Liver (tissue), 9 donors: ENCODE measurements around the gene PLD3. TPM values are rescaled to one million over a fixed set of nuclear protein-coding genes. Genes with fewer than 3 reads are reported as not detected.

Experiments used
- DNase-seq: peaks from one replicate; pipeline ENCODE4 v3.0.0-alpha.2; 2017; ENCODE audit warnings: low spot score
- H3K27ac ChIP-seq, 2 donors: one replicate each; pipeline ENCODE4 v1.7.0; 2013; ENCODE audit warnings: inconsistent platforms in 2 of 2, low read length in 2 of 2, control low read depth in 1 of 2, low read depth in 1 of 2, mild to moderate bottlenecking in 1 of 2
- H3K27me3 ChIP-seq, 4 donors: one replicate each; pipeline versions ENCODE4 v1.6.1 to v1.7.0; 2013; ENCODE audit warnings: low read length in 3 of 4, inconsistent platforms in 1 of 4, mild to moderate bottlenecking in 1 of 4, moderate library complexity in 1 of 4; ENCODE audit not compliant: control insufficient read depth in 4 of 4, insufficient read depth in 4 of 4
- H3K36me3 ChIP-seq, 4 donors: one replicate each; pipeline versions ENCODE4 v1.6.1 to v1.7.0; 2013; ENCODE audit warnings: low read length in 3 of 4, mild to moderate bottlenecking in 3 of 4, low read depth in 1 of 4, moderate library complexity in 1 of 4; ENCODE audit not compliant: control insufficient read depth in 4 of 4, insufficient read depth in 3 of 4
- H3K4me1 ChIP-seq, 4 donors: one replicate each; pipeline versions ENCODE4 v1.6.1 to v1.7.0; 2013; ENCODE audit warnings: low read length in 3 of 4, mild to moderate bottlenecking in 3 of 4, moderate library complexity in 1 of 4; ENCODE audit not compliant: control insufficient read depth in 4 of 4, insufficient read depth in 4 of 4
- H3K4me3 ChIP-seq, 3 donors: one replicate each; pipeline versions ENCODE4 v1.6.1 to v1.7.0; 2013; ENCODE audit warnings: low read length in 3 of 3, control low read depth in 1 of 3, low read depth in 1 of 3, mild to moderate bottlenecking in 1 of 3
- H3K9ac ChIP-seq, 2 donors: one replicate each; pipeline ENCODE4 v1.7.0; 2013; ENCODE audit warnings: low read length in 2 of 2, mild to moderate bottlenecking in 2 of 2, moderate library complexity in 2 of 2, control low read depth in 1 of 2, low read depth in 1 of 2
- H3K9me3 ChIP-seq, 4 donors: one replicate each; pipeline versions ENCODE4 v1.6.1 to v1.7.0; 2013; ENCODE audit warnings: low read length in 3 of 4; ENCODE audit not compliant: control insufficient read depth in 4 of 4
- ATF3 ChIP-seq: IDR thresholded peaks from 2 replicates; pipeline ENCODE4 v1.6.1; 2016; ENCODE audit warnings: antibody characterized with exemption
- EGR1 ChIP-seq, 2 donors: IDR thresholded peaks; 2 replicates each; pipeline ENCODE4 v1.6.1; 2016 to 2018; ENCODE audit warnings: antibody characterized with exemption in 2 of 2, low read depth in 2 of 2
- FOXA1 ChIP-seq: IDR thresholded peaks from 2 replicates; pipeline ENCODE4 v1.6.1; 2016; ENCODE audit warnings: antibody characterized with exemption
- GABPA ChIP-seq, 2 donors: IDR thresholded peaks in 1 of 2; conservative IDR thresholded peaks in 1 of 2; 2 replicates each; pipeline ENCODE4 v1.6.1; 2016; ENCODE audit warnings: antibody characterized with exemption in 2 of 2, mild to moderate bottlenecking in 1 of 2, moderate library complexity in 1 of 2
- HNF4A ChIP-seq, 2 donors: conservative IDR thresholded peaks; 2 replicates each; pipeline ENCODE4 v1.6.1; 2016; ENCODE audit warnings: antibody characterized with exemption in 2 of 2, mild to moderate bottlenecking in 2 of 2
- HNF4G ChIP-seq: IDR thresholded peaks from 2 replicates; pipeline ENCODE4 v1.6.1; 2016; ENCODE audit warnings: antibody characterized with exemption
- MAX ChIP-seq: IDR thresholded peaks from 2 replicates; pipeline ENCODE4 v1.6.1; 2016; ENCODE audit warnings: antibody characterized with exemption
- NR2F2 ChIP-seq: IDR thresholded peaks from 2 replicates; pipeline ENCODE4 v1.6.1; 2016; ENCODE audit warnings: antibody characterized with exemption
- RXRA ChIP-seq, 2 donors: IDR thresholded peaks; 2 replicates each; pipeline ENCODE4 v1.6.1; 2017 to 2018; ENCODE audit warnings: antibody characterized with exemption in 2 of 2, mild to moderate bottlenecking in 1 of 2
- SP1 ChIP-seq: IDR thresholded peaks from 2 replicates; pipeline ENCODE4 v1.6.1; 2018; ENCODE audit warnings: antibody characterized with exemption, mild to moderate bottlenecking
- TAF1 ChIP-seq: conservative IDR thresholded peaks from 2 replicates; pipeline ENCODE4 v1.6.1; 2016; ENCODE audit warnings: antibody characterized with exemption, mild to moderate bottlenecking
- YY1 ChIP-seq: IDR thresholded peaks from 2 replicates; pipeline ENCODE4 v1.6.1; 2016; ENCODE audit warnings: antibody characterized with exemption, mild to moderate bottlenecking
- ZBTB33 ChIP-seq: IDR thresholded peaks from 2 replicates; pipeline ENCODE4 v1.6.1; 2016; ENCODE audit warnings: antibody characterized with exemption
- WGBS: extraction: QIAGEN DNeasy Blood & Tissue Kit; methylation state at CpG from one replicate; pipeline ENCODE4 v1.1.7; 2013; 5-methylcytosine and 5-hydroxymethylcytosine counted together
- polyA plus RNA-seq, 2 donors: library from polyadenylated mRNA; stranded (reverse) in 1 of 2; unstranded in 1 of 2; fragments of 200-250 nt in 1 of 2; fragments of >200 nt in 1 of 2; fragmentation: Nextera tagmentation in 1 of 2; extraction: Ambion mirVana in 1 of 2; gene quantifications; one replicate each; pipeline versions ENCODE4 v1.2.1 to v1.2.3, GENCODE V29; 2013 to 2015
- total RNA-seq, 2 donors: library from RNA; depleted of rRNA; stranded (reverse); fragments of >200 nt; gene quantifications; one replicate each; pipeline ENCODE4 v1.2.3, GENCODE V29; 2014
- TF ChIP-seq, protein P1 (sequence below): fragments of 150-350 bp; IDR thresholded peaks from 2 replicates; pipeline ENCODE4 v1.5.1; 2017; ENCODE audit warnings: improper control_type of control experiment, low read depth, low read length; ENCODE audit not compliant: missing input control
- TF ChIP-seq, protein P2 (sequence below): IDR thresholded peaks from 2 replicates; pipeline ENCODE4 v1.6.1; 2016; ENCODE audit warnings: antibody characterized with exemption, mild to moderate bottlenecking
- donor health status: healthy.
- donor health status: healthy.
- donor health status: healthy.
- donor health status: healthy.
- donor health status: healthy.

PLD3 gene
- total and polyA plus RNA-seq, 4 donors: 56.0 to 125 (median 105) TPM

GRCh38 chr19:40412866-40413265 lies 64.4 kb downstream of the PLD3 start (continued):
- TF ChIP-seq SP1: no peak
- TF ChIP-seq NR2F2: no peak
- TF ChIP-seq, protein P1, sequence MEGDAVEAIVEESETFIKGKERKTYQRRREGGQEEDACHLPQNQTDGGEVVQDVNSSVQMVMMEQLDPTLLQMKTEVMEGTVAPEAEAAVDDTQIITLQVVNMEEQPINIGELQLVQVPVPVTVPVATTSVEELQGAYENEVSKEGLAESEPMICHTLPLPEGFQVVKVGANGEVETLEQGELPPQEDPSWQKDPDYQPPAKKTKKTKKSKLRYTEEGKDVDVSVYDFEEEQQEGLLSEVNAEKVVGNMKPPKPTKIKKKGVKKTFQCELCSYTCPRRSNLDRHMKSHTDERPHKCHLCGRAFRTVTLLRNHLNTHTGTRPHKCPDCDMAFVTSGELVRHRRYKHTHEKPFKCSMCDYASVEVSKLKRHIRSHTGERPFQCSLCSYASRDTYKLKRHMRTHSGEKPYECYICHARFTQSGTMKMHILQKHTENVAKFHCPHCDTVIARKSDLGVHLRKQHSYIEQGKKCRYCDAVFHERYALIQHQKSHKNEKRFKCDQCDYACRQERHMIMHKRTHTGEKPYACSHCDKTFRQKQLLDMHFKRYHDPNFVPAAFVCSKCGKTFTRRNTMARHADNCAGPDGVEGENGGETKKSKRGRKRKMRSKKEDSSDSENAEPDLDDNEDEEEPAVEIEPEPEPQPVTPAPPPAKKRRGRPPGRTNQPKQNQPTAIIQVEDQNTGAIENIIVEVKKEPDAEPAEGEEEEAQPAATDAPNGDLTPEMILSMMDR: no peak
- TF ChIP-seq YY1: no peak
- TF ChIP-seq HNF4G: no peak
- no peak for TF ChIP-seq ATF3
- no peak for TF ChIP-seq FOXA1
- TF ChIP-seq EGR1 (IDR thresholded peaks at IDR 0.05; ENCODE audit: low read depth in 2 of 2): no peak

DNA sequence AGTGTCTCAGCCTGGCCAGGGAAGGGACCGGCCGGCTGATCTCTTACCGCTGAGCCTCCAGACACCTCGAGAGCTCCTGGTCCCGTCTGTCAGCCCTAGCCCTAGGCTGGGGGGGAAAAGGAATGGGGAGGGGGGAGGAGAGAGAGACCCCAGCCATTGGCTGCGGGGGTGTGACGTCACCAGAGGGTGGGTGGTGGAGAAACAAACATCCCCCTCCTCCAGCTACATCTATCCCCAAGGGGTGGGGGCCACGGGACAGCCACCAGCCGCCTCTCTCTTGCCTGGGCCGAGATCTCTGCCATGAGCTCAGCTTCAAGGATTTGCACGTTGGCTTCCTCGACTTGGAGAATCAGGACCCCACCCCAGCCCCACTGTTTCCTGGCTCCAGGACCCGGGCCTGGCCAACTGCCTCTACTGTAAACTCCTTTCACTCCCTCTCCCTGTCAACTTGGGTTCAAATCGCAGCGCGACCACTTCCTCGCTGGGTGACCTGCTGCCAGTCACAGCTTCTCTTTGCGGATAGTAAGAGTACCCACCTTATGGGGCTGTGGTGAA lies 64.9 kb downstream of the PLD3 start, which contains the start of gene PRX:
Gene PRX (minus strand): TSS at position 88 of the 555 bp plus-strand sequence. CDS start 5,446 bp downstream, outside the sequence.
- no peak for DNase-seq
- Histone ChIP-seq H3K9me3 (no peaks in the 10 kb centered on the region), H3K9ac (no peak within 1 kb of the TSS), H3K36me3 (no peaks in the 10 kb centered on the region), H3K27me3 (no peaks in the 10 kb centered on the region), H3K27ac (no peak within 1 kb of the TSS), H3K4me3 (no peak within 1 kb of the TSS), H3K4me1 (no peaks in the 10 kb centered on the region)
- TF ChIP-seq HNF4G (no peak), FOXA1 (no peak), RXRA (IDR thresholded peaks at IDR 0.05) (no peak), GABPA (IDR thresholded peaks at IDR 0.05 in 1 of 2, conservative IDR thresholded peaks at IDR 0.05 in 1 of 2) (no peak), HNF4A (conservative IDR thresholded peaks at IDR 0.05) (no peak), MAX (no peak), TAF1 (no peak), YY1 (no peak), ZBTB33 (no peak)
- TF ChIP-seq, protein P1: no peak
- TF ChIP-seq, protein P2, sequence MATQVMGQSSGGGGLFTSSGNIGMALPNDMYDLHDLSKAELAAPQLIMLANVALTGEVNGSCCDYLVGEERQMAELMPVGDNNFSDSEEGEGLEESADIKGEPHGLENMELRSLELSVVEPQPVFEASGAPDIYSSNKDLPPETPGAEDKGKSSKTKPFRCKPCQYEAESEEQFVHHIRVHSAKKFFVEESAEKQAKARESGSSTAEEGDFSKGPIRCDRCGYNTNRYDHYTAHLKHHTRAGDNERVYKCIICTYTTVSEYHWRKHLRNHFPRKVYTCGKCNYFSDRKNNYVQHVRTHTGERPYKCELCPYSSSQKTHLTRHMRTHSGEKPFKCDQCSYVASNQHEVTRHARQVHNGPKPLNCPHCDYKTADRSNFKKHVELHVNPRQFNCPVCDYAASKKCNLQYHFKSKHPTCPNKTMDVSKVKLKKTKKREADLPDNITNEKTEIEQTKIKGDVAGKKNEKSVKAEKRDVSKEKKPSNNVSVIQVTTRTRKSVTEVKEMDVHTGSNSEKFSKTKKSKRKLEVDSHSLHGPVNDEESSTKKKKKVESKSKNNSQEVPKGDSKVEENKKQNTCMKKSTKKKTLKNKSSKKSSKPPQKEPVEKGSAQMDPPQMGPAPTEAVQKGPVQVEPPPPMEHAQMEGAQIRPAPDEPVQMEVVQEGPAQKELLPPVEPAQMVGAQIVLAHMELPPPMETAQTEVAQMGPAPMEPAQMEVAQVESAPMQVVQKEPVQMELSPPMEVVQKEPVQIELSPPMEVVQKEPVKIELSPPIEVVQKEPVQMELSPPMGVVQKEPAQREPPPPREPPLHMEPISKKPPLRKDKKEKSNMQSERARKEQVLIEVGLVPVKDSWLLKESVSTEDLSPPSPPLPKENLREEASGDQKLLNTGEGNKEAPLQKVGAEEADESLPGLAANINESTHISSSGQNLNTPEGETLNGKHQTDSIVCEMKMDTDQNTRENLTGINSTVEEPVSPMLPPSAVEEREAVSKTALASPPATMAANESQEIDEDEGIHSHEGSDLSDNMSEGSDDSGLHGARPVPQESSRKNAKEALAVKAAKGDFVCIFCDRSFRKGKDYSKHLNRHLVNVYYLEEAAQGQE: no peak
- WGBS: 41% methylated on average over 18 of the region's 18 CpGs
